NCI-H2171 (cell line): ENCODE results near the gene EAF1.
A peak's percentile ranks its signal among the peaks of the same experiment; 100 is the strongest.
"Not testable (repeated sequence)": the region's sequence is repeated elsewhere in the genome, so short reads cannot be mapped to it uniquely, and the experiment has no call there.

Source experiments
- DNase-seq: peaks from one replicate; lab custom pipeline; 2025; lab: John Stamatoyannopoulos, UW

The EAF1 gene

DNA sequence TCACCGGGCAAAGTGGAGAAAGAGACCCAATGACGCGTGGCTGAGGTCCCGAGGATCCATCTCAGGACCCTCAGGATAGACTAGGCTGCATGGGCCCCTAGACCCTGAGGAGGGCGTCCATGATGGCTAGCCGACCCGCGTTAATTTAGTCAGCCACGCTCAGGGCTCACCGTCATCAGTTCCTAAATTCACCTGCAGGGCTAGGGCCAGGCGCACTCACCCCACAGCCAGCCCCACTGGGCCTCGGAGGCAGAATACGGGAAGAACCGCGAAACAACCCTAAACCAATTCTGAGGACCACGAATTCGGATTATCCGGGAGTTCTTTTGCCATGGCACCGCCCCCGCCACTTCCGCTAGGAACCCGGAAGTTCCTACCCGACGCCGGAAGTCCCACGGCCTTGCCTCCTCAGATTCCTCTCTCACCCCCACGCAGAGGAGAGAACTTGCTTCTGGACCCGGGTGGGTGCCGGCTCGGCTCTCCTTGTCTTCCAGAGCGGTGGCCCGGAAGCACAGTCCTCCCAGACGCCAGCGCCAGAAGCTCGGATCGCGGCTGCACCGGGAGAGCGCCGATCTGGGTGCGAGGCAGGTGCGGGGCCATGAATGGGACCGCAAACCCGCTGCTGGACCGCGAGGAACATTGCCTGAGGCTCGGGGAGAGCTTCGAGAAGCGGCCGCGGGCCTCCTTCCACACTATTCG lies at the start of gene EAF1, which contains the start of gene METTL6:
TSS of gene EAF1 (plus strand) at position 417 of the 699 bp plus-strand sequence. CDS start at position 599, 182 bp downstream.
TSS of gene METTL6 (minus strand) at position 363 of the 699 bp plus-strand sequence. CDS start 1,033 bp downstream, outside the sequence.
- peak; percentile 40 for DNase-seq

DNA sequence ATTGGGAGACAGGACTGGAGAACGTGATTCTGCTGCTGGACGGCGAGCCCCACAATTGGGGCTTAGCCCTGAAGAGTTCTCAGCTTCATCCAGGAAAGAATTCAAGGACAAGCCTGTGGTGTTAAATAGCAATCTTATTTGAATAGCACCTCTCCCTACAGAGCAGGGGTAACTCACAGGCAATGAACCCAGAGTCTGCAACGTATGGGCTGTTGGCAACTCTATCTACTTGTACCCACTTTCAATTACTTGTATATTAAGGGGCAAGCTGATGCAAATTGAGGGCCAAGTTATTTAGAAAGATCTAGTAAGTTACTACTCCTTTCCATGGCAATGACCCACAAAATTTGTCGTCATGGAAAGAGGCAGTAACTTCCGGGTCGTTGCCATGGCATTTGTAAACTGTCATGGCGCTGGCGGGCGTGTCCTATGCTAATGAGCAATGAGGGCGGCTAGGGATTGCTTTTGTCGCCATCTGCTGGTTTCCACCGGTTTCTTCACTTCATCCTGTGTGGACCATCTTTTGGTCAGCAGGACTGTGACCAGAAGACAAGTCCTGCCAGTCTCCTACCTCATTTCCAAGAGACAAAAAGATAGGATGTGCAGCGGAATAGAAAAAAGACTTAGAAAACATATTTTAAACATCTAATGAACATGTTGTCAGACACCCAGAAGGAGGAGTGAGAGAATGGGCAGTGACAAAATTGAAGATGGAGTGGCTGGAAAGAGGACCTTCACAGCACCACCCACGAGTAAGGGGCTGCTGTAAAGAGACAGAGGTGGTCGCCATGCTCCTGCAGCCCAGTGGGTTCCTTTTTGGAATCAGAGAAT lies 49.2 kb upstream of the EAF1 start:
- DNase-seq = peak; percentile 64

DNA sequence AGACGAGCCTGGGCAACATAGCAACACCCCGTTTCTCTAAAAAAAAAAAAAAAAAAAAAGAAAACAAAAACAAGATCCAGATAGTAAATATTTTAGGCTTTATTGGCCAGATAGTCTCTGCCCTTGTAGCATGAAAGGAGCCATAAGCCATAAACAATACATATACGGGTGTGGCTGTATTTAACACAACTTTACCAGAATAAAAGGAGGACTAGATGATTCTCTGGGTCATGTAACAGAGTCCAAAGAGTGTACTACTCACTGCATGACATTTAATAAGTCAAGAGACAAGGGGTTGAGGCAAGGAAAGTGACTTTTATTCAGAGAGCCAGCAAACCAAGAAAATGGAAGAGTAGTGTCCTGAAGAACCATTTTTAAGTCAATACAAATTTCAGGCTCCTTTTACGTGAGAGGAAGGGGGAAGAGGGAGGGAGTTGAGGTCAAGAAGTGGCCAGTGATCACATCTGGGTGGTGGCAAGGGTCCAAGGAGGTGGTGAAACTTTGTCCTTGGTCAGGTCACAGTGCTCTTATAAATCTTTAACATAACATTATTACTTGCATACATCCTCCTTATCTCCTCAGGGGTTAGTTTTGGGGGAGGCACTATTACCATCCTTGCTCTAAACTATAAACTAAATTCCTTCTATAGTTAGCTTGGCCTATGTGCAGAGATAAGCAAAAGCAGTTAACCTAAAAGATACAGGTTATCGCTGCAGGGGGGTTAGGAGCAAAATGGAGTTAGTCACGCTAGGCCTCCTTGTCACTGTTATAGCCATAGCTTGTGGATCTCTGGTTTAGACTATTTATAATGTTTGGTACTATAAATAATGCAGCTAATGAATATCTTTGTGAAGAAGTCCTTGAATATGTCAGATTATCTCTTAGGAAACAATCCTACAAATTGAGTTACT lies 46.2 kb upstream of the EAF1 start:
- DNase-seq = no peak

DNA sequence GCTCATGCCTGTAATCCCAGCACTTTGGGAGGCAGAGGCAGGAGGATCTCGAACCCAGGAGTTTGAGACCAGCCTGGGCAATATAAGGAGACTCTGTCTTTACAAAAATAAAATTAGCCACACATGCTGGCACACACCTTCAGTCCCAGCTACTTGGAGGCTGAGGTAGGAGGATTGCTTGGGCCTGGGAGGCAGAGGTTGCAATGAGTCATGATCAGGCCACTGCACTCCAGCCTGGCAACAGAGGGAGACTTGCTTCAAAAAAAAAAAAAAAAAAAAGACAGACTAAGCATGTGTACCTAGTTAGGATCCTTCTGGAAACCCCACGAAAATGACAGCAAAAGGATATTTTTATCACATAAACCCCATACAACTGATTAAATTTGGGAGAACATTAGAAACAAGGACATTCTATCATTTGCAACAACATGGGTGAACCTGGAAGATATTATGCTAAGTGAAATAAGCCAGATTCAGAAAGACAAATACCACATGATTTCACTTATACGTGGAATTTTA lies 44.9 kb upstream of the EAF1 start:
- no peak for DNase-seq

DNA sequence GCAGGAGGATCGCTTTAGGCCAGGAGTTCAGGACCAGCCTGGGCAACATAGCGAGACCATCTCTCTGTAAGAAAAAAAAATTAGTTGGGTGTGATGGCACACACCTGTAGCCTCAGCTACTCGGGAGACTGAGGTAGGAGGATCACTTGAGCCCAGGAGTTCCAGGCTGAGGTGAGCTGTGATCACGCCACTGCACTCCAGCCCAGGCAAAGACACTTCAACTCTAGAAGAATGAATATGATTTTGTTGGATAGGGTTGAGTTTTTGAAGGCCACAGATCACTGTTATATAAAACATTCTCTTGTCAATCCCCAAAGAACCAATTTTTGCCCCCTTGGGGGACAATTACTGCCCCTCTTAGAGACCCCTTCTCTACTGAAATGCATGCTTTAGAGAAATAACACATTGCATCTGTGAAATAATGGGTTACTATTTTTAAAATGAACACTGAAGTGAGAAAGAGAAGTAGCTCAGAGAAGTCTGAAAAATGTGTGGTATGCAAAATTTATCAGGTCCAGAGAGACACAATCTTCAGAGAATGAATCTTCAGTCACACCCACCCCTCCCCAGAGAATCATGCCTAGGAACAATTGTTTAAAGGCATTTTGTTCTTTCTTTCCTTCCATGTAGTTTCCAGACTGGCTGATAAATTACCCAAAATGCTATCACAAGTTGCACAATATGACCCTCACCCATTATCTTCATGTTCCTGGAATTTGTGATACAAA lies 42.7 kb upstream of the EAF1 start:
- no peak for DNase-seq

DNA sequence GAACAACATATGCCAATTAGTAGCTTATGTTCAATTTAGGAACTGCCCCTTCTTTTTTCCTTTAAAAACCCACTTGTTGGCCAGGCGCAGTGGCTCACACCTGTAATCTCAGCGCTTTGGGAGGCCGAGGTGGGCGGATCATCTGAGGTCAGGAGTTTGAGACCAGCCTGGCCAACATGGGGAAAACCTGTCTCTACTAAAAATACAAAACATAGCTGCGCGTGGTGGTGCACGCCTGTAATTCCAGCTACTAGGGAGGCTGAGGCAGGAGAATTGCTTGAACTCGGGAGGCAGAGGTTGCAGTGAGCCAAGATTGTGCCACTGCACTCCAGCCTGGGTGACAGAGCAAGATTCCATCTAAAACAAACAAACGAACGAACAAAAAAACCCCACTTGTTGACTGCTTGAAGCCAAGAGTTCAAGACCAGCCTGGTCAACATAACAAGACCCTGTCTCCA lies 42.1 kb upstream of the EAF1 start:
- DNase-seq = not testable (repeated sequence)

DNA sequence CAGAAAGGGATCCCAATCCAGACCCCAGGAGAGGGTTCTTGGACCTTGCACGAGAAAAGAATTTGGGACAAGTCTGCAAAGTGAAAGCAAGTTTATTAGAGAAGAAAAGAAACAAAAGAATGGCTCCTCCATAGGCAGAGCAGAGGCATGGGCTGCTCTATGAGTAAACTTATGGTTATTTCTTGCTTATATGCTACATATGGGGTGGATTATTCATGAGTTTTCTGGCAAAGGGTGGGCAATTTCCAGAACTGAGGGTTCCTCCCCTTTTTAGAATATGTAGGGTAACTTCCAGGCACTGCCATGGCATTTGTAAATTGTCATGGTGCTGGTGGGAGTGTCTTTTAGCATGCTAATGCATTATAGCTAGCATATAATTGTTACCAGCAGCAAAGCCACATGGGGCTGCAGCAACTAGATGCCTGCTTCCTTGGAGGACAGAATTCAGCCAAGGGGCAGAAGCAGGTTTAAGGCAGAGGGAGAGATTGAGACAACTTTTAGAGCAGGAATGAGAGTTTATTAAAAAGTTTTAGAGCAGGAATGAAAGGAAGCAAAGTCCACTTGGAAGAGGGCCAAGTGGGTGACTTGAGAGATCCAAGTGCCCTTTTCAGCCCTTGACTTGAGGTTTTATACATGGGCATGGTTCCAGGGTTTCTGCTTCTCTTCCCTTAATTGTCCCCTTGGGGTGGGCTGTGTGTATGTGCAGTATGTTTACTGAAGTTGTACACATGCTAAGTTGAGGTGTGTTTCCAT lies 41.3 kb upstream of the EAF1 start:
- no peak for DNase-seq

DNA sequence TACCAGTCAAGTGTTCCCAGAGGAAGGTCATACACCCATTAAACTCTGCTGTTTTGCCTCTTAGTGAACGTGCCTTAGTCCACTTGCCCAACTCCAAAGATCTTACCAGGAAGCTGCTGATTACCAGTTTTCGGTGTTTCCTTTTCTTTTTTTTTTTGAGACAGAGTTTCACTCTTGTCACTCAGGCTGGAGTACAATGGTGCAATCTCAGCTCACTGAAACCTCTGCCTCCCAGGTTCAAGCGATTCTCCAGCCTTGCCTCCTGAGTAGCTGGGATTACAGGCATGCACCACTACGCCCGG lies 40.8 kb upstream of the EAF1 start:
- not testable (repeated sequence) for DNase-seq

DNA sequence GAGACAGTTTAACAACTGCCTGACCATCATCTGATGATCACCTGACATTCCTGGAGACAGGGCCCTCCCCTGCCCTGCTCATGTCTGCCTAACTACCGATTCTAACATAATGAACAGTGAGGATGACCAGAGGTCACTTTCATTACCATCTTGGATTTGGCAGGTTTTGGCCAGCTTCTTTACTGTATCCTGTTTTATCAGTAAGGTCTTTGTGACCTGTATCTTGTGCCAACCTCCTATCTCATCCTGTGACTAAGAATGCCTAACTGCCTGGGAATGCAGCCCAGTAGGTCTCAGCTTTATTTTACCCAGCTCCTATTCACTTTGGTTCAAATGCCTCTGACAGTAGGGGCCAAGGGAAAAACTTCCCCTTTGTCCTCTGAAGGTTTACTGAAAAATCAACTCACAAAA lies 40.2 kb upstream of the EAF1 start:
- no peak for DNase-seq

DNA sequence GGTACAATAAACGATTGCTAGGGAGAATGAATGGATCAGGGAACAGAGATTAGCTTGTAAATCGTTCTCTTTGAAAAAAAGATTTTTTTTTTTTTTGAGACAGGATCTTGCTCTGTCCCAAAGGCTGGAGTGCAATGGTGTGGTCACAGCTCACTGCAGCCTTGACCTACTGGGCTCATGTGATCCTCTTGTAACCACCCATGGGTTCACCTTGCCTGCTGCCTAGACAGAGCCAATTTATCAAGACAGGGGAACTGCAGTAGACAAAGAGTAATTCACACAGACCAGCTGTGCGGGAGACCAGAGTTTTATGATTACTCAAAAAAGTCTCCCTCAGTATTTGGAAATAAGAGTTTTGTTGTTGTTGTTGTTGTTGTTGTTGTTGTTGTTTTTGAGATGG lies 39.7 kb upstream of the EAF1 start:
- DNase-seq = no peak

DNA sequence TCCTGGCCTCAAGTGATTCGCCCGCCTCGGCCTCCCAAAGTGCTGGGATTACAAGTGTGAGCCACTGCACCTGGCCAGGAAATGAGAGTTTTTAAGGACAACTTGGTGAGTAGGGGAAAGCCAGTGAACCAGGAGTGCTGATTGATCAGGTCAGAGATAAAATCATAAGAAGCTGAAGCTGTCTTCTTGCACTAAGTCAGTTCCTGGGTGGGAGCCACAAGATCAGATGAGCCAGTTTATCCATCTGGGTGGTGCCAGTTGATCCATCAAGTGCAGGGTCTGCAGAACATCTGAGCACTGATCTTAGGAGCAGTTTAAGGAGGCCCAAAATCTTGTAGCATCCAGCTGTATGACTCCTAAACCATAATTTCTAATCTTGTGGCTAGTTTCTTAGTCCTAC lies 39.1 kb upstream of the EAF1 start:
- DNase-seq = not testable (repeated sequence)

DNA sequence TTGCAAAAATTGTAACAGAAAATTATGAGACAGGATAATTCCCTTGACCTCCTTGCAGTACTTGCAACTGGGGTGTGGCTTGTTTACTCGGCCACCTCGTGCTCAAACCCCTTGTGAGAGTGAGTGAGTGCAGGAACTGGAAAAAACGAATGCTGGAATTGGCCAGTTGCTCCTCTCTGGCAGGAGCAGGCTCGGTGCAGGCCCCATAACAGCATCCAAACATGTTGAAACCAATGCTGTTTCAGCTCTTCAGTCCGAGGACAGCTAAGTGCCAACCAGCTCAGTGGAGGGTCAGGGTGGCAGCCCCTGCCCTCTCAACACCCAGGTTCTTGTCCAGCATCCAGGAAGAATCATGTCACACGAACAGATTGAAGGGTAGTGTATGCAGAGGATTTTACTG lies 36.9 kb upstream of the EAF1 start:
- no peak for DNase-seq

DNA sequence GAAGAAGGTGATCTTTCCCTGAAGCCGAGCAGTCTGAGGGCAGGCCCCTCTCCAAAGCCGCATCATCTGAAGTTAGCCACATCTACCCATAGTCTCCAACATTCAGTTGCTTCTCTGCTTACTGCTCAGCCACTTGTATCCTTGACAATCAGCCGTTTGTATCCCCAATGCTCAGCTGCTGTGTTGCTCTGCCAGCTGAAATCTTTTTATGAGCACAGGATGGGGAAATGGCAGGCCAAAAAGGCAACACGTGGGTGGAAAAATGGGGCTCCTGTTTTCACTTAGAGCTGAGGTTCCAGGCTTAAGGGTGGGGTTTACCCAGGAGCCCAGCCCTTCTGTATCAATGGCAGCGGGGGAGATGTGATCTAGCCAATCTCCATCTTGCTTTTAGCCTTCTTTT lies 36.4 kb upstream of the EAF1 start:
- DNase-seq = no peak

DNA sequence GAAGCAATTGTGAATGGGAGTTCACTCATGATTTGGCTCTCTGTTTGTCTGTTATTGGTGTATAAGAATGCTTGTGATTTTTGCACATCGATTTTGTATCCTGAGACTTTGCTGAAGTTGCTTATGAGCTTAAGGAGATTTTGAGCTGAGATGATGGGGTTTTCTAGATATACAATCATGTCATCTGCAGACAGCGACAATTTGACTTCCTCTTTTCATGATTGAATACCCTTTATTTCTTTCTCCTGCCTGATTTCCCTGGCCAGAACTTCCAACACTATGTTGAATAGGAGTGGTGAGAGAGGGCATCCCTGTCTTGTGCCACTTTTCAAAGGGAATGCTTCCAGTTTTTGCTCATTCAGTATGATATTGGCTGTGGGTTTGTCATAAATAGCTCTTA lies 34.1 kb upstream of the EAF1 start:
- not testable (repeated sequence) for DNase-seq

DNA sequence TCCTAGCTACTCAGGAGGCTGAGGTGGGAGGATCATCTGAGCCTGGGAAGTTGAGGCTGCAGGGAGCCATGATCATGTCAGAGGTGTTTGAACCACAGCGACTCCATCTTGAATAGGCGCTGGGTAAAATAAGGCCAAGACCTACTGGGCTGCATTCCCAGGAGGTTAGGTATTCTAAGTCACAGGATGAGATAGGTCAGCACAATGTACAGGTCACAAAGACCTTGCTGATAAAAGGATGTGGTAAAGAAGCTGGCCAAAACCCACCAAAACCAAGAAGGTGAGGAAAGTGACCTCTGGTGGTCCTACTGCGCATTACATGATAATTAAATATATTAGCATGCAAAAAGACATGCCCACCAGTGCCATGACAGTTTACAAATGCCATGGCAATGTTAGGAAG lies 28.7 kb upstream of the EAF1 start:
- DNase-seq = not testable (repeated sequence)

DNA sequence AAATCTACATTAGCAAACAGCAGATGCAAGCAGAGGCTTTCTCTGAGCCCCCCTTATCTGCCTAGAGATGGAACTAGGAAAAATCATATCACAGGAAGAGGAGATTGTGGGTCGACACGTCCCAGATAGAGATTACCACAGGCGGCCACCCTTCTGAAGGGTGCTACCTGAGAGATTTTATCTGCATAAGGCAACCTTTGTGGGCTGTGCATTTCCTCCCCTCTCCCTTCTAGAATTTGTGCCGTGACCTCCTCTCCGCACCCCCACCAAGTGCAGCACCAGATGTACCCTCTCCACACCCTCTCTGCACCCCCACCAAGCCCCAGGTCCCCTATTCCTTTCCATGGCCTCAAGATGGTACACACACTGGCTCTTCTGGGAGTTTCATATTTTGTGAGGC lies 27.4 kb upstream of the EAF1 start:
- DNase-seq = no peak

DNA sequence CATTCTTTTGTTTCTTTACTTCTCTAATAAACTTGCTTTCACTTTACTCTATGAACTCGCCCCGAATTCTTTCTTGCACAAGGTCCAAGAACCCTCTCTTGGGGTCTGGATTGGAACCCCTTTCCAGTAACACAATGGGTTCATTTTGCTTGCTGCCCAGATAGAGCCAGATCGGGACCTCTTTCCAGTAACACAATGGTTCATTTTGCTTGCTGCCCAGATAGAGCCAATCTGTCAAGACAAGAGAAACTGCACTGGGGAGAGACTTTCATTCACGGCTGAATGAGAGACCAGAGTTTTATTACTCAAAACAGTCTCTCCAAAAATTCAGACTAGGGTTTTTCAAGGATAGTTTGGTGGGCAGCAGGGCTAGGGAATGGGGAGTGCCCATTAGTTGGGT lies 25.5 kb upstream of the EAF1 start:
- no peak for DNase-seq

DNA sequence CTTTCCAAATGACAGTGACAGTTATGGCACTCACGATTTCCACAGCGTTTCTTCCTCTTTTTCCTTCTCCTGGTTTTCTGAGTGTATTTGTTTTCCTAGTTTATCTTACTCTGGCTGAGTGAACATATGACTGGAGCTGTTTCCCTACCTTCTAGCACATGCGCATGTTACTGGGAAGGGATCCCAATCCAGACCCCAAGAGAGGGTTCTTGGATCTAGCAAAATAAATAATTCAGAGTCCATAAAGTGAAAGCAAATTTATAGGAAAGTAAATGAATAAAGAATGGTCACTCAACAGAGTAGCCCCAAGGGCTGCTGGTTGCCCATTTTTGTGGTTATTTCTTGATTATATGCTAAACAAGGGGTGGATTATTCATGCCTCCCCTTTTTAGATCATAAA lies 23.9 kb upstream of the EAF1 start:
- no peak for DNase-seq

DNA sequence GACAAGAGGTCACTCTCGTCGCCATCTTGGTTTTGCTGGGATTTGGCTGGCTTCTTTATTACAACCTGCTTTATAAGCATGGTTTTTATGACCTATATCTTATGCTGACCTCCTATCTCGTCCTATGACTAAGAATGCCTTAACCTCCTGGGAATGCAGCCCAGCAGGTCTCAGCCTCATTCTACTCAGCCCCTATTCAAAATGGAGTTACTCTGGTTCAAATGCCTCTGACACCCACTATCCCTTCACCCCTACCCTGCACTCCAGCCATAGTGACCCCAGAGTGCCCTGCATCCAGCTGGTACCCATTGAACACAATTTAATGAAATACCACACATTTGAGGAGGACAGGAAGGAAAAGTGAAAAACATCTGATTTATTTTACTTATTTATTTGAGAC lies 23.4 kb upstream of the EAF1 start:
- DNase-seq = no peak

DNA sequence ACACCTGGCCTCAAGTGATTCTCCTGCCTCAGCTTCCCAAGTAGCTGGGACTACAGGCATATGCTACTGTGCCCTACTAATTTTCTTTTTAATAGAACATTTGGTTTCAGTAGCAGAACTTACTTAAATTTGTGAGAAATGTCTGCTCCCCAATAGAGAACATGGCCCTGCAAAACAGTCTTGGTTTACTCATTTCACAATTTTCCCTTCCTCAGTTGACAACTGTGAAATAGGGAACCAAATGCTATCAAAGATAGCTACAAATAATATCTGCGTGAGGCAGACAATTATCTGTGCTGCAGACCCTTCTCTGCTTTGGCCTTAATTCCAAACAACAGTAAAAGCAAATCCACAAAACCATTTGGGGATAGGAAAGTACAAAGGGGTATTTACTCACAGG lies 22.6 kb upstream of the EAF1 start:
- no peak for DNase-seq
